ENCODE data around the gene CHEK1.
A peak's percentile ranks its signal among the peaks of the same experiment; 100 is the strongest.
"Not testable (repeated sequence)": the region's sequence is repeated elsewhere in the genome, so short reads cannot be mapped to it uniquely, and the experiment has no call there.

CHEK1 gene

GRCh38 chr11:125624756-125625213, at the start of gene CHEK1:
TSS of gene CHEK1 (plus strand) at chr11:125625163. CDS start at chr11:125626769, 1,606 bp downstream.
- DNase-seq, result no peak

- not testable (repeated sequence) for DNase-seq
These were observed 47.8 kb upstream of the CHEK1 start for GRCh38 chr11:125577181-125577580.

DNA sequence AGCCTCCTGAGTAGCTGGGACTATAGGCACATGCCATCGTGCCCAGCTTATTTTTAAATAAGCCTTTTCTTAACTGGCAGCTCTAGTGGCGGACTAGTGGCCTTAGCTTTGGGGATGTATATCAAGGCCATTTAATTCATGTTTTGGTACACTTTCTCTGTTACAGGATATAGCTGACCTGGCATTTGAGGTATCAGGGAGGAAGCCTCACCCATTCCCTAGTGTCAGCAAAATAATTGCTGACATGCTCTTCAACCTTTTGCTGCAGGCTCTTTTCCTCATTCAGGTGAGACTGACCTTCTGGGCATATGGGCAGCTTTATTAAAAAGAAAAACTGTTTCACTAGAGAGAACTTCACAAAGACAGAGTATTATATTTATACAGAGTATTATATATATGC, 46.2 kb upstream of the CHEK1 start:
- DNase-seq, result no peak

DNA sequence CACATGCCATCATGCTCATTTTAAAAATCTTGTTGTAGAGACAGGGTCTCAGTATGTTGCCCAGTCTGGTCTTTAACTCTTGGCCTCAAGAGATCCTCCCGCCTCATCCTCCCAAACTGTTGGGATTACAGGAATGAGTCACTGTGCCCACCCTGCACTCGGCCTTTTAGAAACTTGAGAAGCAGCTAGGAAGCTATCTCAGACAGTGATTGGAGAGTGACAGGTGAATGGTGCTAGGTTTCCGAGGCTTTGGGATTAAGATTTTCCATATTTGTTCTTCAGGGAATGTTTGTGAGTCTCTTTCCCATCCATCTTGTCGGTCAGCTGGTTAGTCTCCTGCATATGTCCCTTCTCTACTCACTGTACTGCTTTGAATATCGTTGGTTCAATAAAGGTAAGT, 45.2 kb upstream of the CHEK1 start:
- no peak for DNase-seq

DNA sequence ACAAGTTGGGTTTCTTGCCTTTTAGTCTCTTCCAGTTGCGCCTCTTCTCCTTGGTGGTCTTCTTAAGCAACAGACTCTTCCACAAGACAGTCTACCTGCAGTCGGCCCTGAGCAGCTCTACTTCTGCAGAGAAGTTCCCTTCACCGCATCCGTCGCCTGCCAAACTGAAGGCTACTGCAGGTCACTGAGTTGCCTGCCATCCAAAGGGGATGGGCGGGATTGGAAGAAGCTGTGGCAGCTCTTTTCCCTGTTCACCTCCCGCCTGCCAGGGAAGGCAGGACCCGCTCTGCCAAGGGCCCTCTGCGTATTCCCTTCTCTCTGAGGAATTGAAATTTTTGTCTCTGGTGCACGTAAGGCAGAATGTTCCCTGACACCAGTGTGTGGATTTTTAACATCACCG, 41.5 kb upstream of the CHEK1 start:
- DNase-seq, result no peak

- no peak for DNase-seq
These were observed 39.5 kb upstream of the CHEK1 start for GRCh38 chr11:125585487-125585886.

- no peak for DNase-seq
These were observed 38.3 kb upstream of the CHEK1 start for GRCh38 chr11:125586623-125587022.

DNA sequence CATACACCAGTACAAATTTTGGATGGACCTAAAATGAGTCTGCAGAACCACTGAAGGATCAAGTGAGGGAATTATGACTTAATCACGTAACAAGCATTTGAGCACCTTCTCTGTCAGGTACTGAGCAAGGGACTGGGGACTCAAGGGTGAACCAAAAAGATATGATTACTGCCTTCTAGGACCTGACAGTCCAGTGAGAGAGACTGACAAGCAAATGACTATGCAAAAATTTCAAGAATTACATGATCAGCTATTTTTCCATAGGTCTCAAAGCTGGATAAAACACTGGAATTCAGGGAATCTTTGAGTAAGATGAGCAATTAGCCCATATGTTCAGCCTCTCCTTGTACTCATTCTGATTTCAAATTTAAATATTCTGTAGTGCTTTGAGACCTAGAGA, 37.5 kb upstream of the CHEK1 start:
- DNase-seq, result no peak

DNA sequence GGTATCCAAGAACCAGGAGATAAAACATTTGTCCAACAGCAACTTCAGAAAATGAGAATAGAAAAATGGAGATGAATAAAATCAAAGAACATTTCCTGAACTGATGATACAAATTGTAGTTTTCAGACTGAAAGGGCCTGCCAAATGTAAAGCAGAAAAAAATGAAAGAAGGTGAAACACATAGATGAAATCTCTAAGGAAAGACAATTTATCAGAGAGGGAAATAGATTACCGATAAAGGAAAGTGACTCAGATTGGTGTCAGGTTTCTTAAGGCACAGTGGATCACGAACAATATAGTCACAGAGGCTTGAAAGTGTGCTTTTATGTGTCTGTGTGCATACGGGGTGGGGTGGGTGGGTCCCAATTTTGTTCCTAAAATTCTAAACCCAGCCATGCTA, 36.5 kb upstream of the CHEK1 start:
- DNase-seq, result no peak

DNA sequence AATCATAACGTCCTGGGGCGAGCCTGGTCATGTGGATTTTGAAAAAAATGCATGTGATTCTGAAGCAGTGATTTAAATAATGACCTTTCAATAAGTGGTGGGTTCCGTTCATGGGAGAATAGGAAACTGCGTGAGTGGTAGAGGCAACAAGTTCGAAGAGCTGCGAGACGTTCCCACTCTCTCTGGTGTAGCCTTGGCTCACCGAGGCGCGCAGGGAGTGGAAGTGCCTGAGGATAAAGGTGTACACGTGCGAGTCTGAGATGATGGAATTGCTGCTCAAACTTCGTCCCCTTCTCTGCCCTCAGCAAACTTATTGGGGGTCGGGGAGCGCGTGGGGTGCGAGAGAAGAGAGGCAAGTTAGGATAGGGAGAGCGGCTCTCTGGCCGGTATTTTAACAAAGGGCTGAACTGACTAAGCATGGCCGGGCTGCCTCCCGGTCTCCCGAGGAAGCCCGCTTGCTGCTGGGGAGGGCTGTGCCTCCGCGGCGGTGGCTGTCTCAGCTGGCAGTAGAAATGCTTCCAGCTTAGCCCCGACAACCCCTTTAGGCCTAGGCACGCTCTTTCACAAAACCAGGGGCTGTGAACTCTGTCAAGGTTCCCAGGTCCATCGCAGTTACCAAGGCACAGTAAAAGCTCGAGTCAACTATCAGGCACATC, 33.2 kb upstream of the CHEK1 start:
- DNase-seq, result no peak

GRCh38 chr11:125592305-125593113, 32.5 kb upstream of the CHEK1 start, which contains the start of gene STT3A:
TSS of gene STT3A (plus strand) at chr11:125592852. CDS start at chr11:125595916, 3,064 bp downstream.
- peak; percentile 100 for DNase-seq

GRCh38 chr11:125593114-125593820, 31.7 kb upstream of the CHEK1 start:
- DNase-seq, result peak; percentile 64

- DNase-seq, result no peak
These were observed 30.0 kb upstream of the CHEK1 start for GRCh38 chr11:125594958-125595357.

GRCh38 chr11:125600663-125601062, 24.3 kb upstream of the CHEK1 start:
- no peak for DNase-seq

- DNase-seq, result no peak
These were observed 21.8 kb upstream of the CHEK1 start for GRCh38 chr11:125603207-125603606.

DNA sequence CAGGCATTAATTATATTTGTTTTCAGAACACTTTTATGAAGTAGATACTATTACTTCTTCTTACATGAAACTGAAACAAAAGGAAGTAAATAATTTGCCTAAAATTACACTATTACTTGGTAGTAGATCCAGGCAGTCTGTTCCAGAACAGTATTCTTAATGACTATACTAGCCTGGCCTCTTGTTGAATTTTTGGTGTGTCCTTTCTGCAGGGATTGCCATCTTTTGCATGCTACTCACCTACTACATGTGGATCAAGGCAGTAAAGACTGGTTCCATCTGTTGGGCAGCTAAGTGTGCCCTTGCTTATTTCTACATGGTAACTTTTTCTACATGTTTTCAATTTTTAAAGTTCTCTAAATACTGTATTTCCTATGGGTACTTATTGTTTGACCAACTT, 19.5 kb upstream of the CHEK1 start:
- DNase-seq, result no peak

DNA sequence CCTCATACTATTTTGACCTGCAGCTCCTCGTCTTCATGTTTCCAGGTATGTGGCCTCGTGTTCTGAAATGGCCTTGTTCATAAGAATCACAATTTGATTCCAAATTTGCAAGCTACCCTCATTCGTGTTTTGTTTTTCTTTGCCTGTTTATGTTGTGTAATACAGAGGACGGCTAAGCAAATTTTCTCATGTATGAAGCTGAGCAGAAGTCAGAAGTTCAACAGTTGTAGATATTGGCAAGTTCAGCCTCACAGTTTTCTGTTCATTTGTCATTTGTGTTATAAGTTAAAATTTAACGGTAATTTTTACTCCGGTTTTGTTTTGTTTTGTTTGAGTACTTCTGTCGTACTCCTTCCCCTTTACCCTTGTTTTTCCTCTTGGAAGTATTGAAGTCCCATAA, 15.4 kb upstream of the CHEK1 start:
- DNase-seq, result no peak

DNA sequence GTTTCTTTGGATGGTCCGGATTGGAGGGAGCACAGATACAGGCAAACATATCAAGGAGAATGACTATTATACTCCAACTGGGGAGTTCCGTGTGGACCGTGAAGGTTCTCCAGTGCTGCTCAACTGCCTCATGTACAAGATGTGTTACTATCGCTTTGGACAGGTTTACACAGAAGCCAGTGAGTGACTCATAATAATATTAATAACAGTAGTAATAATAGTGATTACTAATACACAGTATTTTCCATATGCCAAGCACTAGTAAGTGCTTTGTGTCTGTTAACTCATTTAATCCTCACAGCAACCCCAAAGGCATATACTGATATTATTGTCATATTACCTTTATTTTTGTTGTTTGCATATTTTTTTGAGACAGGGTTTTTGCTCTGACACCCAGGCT, 6.6 kb upstream of the CHEK1 start:
- DNase-seq, result no peak

DNA sequence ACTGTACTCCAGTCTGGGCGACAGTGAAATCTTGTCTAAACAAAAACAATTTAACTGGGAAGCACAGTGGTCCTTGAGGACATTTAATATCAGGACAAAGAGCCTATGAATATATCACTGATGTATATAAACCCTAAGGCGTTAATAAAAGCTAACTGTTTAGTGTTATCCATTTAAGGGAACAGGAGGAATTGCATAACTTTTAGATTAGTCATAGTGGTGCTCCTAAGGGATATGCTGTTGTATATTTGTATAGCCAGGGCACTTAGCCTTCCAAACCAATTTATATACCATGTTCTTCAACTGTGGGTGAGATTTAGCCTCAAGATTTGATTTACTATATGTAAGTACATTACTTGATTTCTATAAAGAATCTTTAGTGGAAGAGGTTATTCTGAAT, 3.0 kb upstream of the CHEK1 start:
- no peak for DNase-seq

DNA sequence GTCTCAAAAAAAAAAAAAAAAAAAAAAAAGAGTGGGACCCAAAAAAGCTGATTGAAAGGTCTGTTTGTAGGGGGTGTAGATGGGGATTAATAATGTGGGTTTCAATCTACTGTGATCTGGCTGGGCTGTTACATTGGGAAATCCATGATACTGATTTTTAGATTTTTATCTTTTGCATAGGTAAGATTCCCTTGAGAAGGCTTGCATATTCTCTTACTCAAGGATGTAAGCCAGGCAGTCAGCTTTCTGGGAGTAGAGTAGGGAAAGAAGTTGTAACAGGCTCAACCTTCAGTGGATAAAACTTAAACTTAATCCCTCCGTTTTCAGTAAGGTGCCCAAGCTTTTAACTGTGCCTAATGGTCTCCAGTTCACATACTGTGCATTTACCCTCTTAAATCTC, 1.9 kb upstream of the CHEK1 start:
- no peak for DNase-seq

GRCh38 chr11:125625225-125625629, 264 bp downstream of the CHEK1 start:
- DNase-seq, result no peak

DNA sequence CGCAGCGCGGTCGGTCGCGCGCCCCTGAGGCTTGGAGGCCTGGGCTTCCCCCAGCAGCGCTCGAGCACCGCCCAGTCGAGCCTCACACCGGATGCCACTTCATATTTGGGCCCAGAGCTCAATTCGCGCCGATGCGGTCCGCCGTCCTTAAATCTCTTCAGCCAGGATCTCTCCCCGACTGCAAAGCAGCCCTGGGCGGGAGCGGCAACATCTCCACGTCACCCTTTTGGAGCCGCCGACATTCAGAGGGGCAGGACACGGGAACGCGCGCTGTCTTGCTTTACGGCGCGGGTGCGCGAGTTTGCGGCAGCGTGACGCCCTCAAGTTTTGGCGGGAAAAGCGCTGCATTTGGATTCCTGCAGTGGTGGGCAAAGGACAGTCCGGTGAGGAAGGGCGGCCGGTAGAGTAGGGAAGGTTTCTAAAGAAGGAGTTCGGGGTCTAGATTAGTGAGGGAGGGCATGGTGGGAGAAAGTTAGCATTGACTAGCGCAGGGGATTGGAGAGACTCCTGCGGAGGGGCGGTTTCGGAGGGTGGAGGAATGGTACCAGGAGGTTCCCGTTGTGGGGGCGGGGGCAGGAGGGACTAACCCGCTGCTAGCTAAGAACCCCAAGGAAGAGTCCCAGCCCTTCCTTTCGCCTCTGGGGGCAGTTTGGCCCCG, 796 bp downstream of the CHEK1 start:
- peak; percentile 96 for DNase-seq

- DNase-seq, result peak; percentile 86
These were observed 1.5 kb downstream of the CHEK1 start for GRCh38 chr11:125626288-125626950.

Data from hematopoietic multipotent progenitor cell treated with erythropoietin and hydrocortisone succinate and interleukin-3 and kit ligand, for 4 days (in vitro differentiated cells).